Measurements from ENCODE around the gene APBB1. TPM values are rescaled to one million over a fixed set of nuclear protein-coding genes. Genes with fewer than 3 reads are reported as not detected.
A peak's percentile ranks its signal among the peaks of the same experiment; 100 is the strongest.

Gene APBB1
- 29.2 TPM for total RNA-seq

DNA sequence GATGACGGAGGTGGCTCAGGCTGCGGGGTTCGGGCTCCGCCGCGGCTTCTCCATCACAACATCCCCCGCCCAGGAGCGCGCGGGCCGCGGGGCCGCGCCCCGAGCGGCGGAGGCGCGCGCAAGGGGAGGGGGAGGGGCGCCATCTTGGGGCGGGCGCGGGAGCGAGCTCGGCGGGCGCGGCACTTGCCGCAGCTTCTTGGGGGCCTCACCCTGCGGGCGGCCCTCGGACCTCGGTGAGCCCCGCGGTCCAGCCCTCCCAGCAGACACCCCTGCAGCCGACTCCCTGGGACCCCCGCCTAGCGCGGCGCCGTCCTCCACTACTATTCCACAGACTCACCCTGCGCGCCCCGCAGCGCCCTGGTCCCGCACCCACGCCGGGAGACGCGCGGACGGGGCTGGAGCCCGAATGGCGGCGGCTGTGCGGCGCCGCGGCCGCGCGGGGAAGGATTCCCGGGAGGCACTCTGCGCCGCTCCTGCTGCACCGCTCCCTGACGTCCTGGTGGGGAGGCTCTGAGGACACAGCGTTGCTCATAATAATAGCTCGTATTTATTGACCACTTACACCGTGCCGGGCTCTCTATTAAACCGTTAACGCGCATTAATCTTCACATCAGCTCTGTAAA, at the start of gene APBB1:
Gene APBB1 (minus strand): TSS at position 86 of the 623 bp plus-strand sequence. CDS start 7,747 bp downstream, outside the sequence.
- TF ChIP-seq, protein P1, sequence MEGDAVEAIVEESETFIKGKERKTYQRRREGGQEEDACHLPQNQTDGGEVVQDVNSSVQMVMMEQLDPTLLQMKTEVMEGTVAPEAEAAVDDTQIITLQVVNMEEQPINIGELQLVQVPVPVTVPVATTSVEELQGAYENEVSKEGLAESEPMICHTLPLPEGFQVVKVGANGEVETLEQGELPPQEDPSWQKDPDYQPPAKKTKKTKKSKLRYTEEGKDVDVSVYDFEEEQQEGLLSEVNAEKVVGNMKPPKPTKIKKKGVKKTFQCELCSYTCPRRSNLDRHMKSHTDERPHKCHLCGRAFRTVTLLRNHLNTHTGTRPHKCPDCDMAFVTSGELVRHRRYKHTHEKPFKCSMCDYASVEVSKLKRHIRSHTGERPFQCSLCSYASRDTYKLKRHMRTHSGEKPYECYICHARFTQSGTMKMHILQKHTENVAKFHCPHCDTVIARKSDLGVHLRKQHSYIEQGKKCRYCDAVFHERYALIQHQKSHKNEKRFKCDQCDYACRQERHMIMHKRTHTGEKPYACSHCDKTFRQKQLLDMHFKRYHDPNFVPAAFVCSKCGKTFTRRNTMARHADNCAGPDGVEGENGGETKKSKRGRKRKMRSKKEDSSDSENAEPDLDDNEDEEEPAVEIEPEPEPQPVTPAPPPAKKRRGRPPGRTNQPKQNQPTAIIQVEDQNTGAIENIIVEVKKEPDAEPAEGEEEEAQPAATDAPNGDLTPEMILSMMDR (IDR thresholded peaks at IDR 0.05) = peak in 1 of 3 experiments; percentile 16
- no peaks in the 10 kb centered on the region for H3K36me3 ChIP-seq
- no peaks in the 10 kb centered on the region for H3K27me3 ChIP-seq
- no peaks in the 10 kb centered on the region for H3K9me3 ChIP-seq
- H3K4me1 ChIP-seq = peaks cover 0 to 22% of the 10 kb centered on the region in 2 donors
- intact Hi-C loops (cut with DNase I) = loop anchor here (1.0 to 5.0 kb wide), 3 partner anchors 29 to 62 kb away; partner anchors contain the start of genes ARFIP2, SMPD1 and TIMM10B
- DNase-seq (ENCODE audit: low spot score in 2 of 2) = peak in 1 of 2 donors; percentile 83
- peak within 1 kb of the TSS; percentile 90 to 92 for H3K27ac ChIP-seq
- peak within 1 kb of the TSS; percentile 91 to 99 for H3K4me3 ChIP-seq

DNA sequence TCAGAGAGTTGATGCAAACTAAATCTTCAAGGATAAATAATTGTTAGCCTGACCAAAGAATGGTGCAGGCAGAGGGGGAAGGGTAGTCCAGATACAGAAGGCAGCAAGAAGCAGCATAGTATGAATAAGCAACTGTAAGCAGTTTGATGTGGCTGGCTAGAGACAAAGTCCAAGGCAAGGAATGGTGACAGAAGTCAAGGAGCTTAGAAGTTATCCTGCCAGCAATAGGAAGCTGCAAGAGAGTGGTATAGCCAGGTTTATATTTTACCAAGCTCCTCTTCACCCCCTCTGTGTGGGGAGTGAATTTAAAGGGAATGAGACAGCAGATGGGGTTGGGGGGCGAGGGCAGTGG, 40.2 kb upstream of the APBB1 start:
- no peaks in the 10 kb centered on the region for H3K27me3 ChIP-seq
- no peak for DNase-seq (ENCODE audit: low spot score in 2 of 2)
- no peaks in the 10 kb centered on the region for H3K4me1 ChIP-seq
- no peak overlapping the region for H3K4me3 ChIP-seq
- no peaks in the 10 kb centered on the region for H3K9me3 ChIP-seq
- no peak overlapping the region for H3K27ac ChIP-seq
- intact Hi-C loops (cut with DNase I) = no loop called here
- TF ChIP-seq, protein P1 (IDR thresholded peaks at IDR 0.05) = no peak
- peaks cover 53 to 78% of the 10 kb centered on the region in 2 donors for H3K36me3 ChIP-seq

GRCh38 chr11:6458352-6459098, 39.6 kb upstream of the APBB1 start:
- Histone ChIP-seq H3K9me3 (no peaks in the 10 kb centered on the region), H3K27me3 (no peaks in the 10 kb centered on the region), H3K4me3 (no peak overlapping the region), H3K36me3 (peaks cover 51 to 78% of the 10 kb centered on the region in 2 donors), H3K4me1 (no peaks in the 10 kb centered on the region), H3K27ac (no peak overlapping the region)
- intact Hi-C loops (cut with DNase I) = no loop called here
- DNase-seq (ENCODE audit: low spot score in 2 of 2) = no peak
- TF ChIP-seq, protein P1 (IDR thresholded peaks at IDR 0.05) = no peak

DNA sequence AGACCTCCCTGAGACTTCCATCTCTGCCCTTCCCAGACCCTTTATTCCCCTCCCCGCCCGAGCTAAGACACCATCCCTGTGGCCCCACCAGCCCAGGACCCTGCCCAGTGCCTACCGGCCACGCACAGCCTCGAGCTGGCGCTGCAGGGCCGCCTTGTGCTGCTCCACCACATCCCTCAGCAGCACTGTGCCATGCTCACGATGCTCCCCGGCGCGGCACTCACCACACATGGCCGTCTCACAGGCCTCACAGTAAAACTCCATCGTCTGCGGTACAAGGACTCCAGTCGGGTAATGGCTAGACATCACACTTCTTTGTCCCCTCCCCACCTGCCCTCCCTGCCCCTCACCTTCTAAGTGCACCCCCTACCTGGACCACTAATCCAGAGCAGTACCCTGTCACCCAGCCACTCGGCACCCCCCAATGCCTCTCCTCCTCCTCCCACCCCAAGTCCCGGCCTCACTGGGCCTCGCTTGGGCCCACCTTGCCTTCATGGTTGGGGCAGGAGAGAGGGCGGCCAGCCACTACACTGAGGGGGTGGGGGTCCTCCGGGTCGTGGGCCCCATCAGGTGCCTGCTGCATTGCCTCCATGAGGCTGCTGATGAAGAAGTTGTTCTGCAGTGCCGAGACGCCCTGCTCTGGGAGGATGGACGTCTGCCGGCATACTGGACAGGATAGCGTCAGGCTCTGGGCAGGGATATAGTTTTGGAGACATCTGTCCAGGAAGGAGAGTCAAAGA, 38.9 kb upstream of the APBB1 start:
- peaks cover 46 to 79% of the 10 kb centered on the region in 2 donors for H3K36me3 ChIP-seq
- no peaks in the 10 kb centered on the region for H3K9me3 ChIP-seq
- no peak overlapping the region for H3K27ac ChIP-seq
- intact Hi-C loops (cut with DNase I) = no loop called here
- peaks cover 0 to 2% of the 10 kb centered on the region in 2 donors for H3K4me1 ChIP-seq
- no peaks in the 10 kb centered on the region for H3K27me3 ChIP-seq
- no peak for DNase-seq (ENCODE audit: low spot score in 2 of 2)
- TF ChIP-seq, protein P1 (IDR thresholded peaks at IDR 0.05) = no peak
- H3K4me3 ChIP-seq = no peak overlapping the region

- DNase-seq (ENCODE audit: low spot score in 2 of 2) = no peak
Observed at GRCh38 chr11:6456361-6457073, 37.6 kb upstream of the APBB1 start.

More at GRCh38 chr11:6456361-6457073, 37.6 kb upstream of the APBB1 start:
- TF ChIP-seq, protein P1 (IDR thresholded peaks at IDR 0.05) = no peak
- H3K4me3 ChIP-seq = no peak overlapping the region
- no peak overlapping the region for H3K27ac ChIP-seq
- no peaks in the 10 kb centered on the region for H3K9me3 ChIP-seq
- peaks cover 5 to 10% of the 10 kb centered on the region in 2 donors for H3K4me1 ChIP-seq
- no peaks in the 10 kb centered on the region for H3K27me3 ChIP-seq
- peaks cover 47 to 85% of the 10 kb centered on the region in 2 donors for H3K36me3 ChIP-seq
- intact Hi-C loops (cut with DNase I) = no loop called here
